Ovary (tissue), 9 donors: Measurements from ENCODE around the gene APCDD1. TPM values are rescaled to one million over a fixed set of nuclear protein-coding genes. Genes with fewer than 3 reads are reported as not detected.

Experiments
- DNase-seq, 5 donors: peaks; one replicate each; pipeline ENCODE4 v3.0.0-alpha.2; 2019 to 2020
- H3K27ac ChIP-seq, 2 donors: fragments of 200-600 bp; one replicate each; pipeline versions ENCODE4 v1.5.1 to v1.8.0; 2019 to 2022
- H3K27me3 ChIP-seq: fragments of 200-600 bp; one replicate; pipeline ENCODE4 v1.8.0; 2022
- H3K36me3 ChIP-seq: fragments of 200-600 bp; sonication (generic); one replicate; pipeline ENCODE4 v1.5.1; 2019
- H3K4me1 ChIP-seq: one replicate; pipeline ENCODE4 v1.8.1; 2013; ENCODE audit warnings: mild to moderate bottlenecking, moderate library complexity; ENCODE audit not compliant: insufficient read depth
- H3K4me3 ChIP-seq: fragments of 200-600 bp; sonication (generic); one replicate; pipeline ENCODE4 v1.5.1; 2017
- H3K9me3 ChIP-seq, 2 donors: fragments of 200-600 bp in 1 of 2; sonication (generic) in 1 of 2; one replicate each; pipeline versions ENCODE4 v1.5.1 to v1.8.1; 2013 to 2019; ENCODE audit warnings: mild to moderate bottlenecking in 1 of 2, moderate library complexity in 1 of 2
- CTCF ChIP-seq, 3 donors: fragments of 450-650 bp in 2 of 3; fragments of 200-600 bp in 1 of 3; IDR thresholded peaks; one replicate each; pipeline versions ENCODE4 v1.5.1 to v1.8.0; 2016 to 2022; ENCODE audit warnings: antibody characterized with exemption in 3 of 3, mild to moderate bottlenecking in 1 of 3
- EP300 ChIP-seq: sonication (generic); formaldehyde crosslinking; IDR thresholded peaks from one replicate; pipeline ENCODE4 v1.6.1; 2017; ENCODE audit warnings: antibody characterized with exemption
- POLR2A ChIP-seq: fragments of 450-650 bp; IDR thresholded peaks from one replicate; pipeline ENCODE4 v1.6.1; 2017; ENCODE audit warnings: antibody characterized with exemption, mild to moderate bottlenecking, moderate library complexity
- WGBS, 3 donors: extraction: QIAGEN DNeasy Blood & Tissue Kit in 1 of 3; methylation state at CpG; one replicate each; pipeline versions ENCODE4 v1.1.5 to v1.1.7; 2013 to 2017; 5-methylcytosine and 5-hydroxymethylcytosine counted together
- intact Hi-C, 4 donors: fragments of 100-400 bp; cut with DNase I; formaldehyde crosslinking; loops; one replicate each; pipeline versions ENCODE4 v1.11.0 to v1.15.1; 2022 to 2023
- polyA plus RNA-seq, 2 donors: library from polyadenylated mRNA; stranded (reverse); fragments of 200-250 nt in 1 of 2; fragments of 350-450 nt in 1 of 2; fragmentation: Illumina TruSeq in 1 of 2; extraction: RNeasy Lipid Tissue Mini Kit (QIAGEN cat#74804) in 1 of 2; gene quantifications; one replicate each; pipeline ENCODE4 v1.2.3, GENCODE V29; 2013 to 2014
- total RNA-seq, 7 donors: library from RNA; depleted of rRNA in 2 of 7; stranded (reverse); fragments of >200 nt in 2 of 7; fragmentation: NEBNext Ultra II Directional in 3 of 7; extraction: Animal tissue kit (Norgen Biotek cat#: 25700) in 3 of 7; gene quantifications; one replicate each; pipeline versions ENCODE4 v1.1.0 to v1.2.4, GENCODE V29; 2016 to 2023
- donor health status: DM: no; HTN: no; CAD: no; lungs with moderate emphysema.
- donor health status: DM: no; HTN: no; CAD: no.
- donor health status: Bipolar disorder and iron deficiency.
- donor health status: DM: yes; HTN: yes; CAD: no.
- donor health status: DM: no; HTN: no; CAD: no.
- donor health status: DM: yes; HTN: yes; CAD: no.

The APCDD1 gene
- total and polyA plus RNA-seq, 9 donors: 21.1 to 112 (median 60.6) TPM

DNA sequence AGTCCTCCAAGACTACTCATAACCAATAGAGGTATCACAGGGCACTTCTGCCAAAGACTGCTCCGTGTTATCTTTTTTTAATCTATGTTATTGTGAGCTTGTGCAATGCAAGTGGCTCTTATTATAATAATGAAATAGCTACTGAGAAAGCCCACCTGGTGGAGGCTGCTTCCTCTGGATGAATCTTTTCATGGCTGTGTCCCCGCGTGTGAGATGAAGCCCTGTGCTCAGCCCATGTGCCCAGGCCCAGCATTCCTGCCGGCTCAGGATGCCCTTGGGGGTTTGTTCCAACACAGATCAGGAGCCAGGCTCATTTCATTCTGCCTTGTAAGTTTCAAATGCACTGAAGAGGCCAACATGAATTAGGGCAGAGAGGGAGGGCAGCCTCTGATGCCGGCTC, 18.7 kb downstream of the APCDD1 start:
- 68 to 83% (median 79%) methylated on average over 5 of the region's 5 CpGs for WGBS, 3 donors
- no peaks in the 10 kb centered on the region for H3K9me3 ChIP-seq
- TF ChIP-seq POLR2A (no peak), CTCF (IDR thresholded peaks at IDR 0.05) (no peak), EP300 (no peak)
- no peak overlapping the region for H3K4me3 ChIP-seq
- DNase-seq: no peak
- no peak overlapping the region for H3K27ac ChIP-seq
- H3K27me3 ChIP-seq: no peaks in the 10 kb centered on the region
- intact Hi-C loops: no loop called here
- peaks cover 10% of the 10 kb centered on the region for H3K4me1 ChIP-seq
- no peaks in the 10 kb centered on the region for H3K36me3 ChIP-seq

DNA sequence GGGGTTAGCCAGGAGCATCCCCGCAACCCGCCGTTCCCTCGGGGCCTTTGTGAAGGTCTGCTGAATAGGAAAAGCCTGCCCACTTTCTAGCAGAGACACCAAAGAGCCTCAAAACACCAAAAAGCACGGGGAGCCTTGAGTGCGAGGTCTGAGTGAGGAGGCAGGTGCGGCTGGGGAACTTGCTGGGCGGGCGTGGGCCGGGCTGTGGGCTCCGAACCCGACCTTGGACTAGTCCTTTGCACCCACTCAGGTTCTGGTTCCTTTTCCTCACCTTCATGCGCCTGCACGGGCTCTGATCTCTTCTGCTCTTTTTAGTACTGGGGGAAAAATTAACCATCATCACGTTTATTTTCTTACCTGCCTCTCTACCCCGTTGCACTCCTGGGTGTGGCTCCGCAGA, 19.9 kb downstream of the APCDD1 start:
- Histone ChIP-seq H3K27me3 (no peaks in the 10 kb centered on the region), H3K4me3 (no peak overlapping the region), H3K36me3 (no peaks in the 10 kb centered on the region), H3K4me1 (peaks cover 10% of the 10 kb centered on the region), H3K9me3 (no peaks in the 10 kb centered on the region), H3K27ac (no peak overlapping the region)
- no peak for DNase-seq
- TF ChIP-seq CTCF (IDR thresholded peaks at IDR 0.05): no peak
- no peak for TF ChIP-seq EP300
- TF ChIP-seq POLR2A: no peak
- intact Hi-C loops: no loop called here
- WGBS, 3 donors: 95 to 97% (median 97%) methylated on average over 17 of the region's 17 CpGs

DNA sequence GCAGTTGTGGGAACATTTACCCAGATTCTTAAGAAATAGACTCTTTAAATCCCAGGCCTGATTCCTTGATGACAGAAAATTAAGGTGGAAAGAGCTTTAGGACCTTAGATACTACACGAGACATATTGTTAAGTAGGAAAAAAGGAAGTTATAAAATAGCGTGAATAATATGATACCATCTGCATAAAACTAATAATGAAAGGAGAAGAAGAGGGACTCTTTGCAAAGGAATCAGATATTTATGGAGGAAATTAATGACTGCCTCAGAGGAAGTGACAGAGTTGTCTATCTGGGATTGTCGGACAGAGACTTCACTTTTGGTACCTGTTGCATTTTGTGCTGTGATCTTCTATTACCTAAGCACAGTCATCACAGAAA, 20.8 kb downstream of the APCDD1 start:
- Histone ChIP-seq H3K4me3 (no peak overlapping the region), H3K9me3 (no peaks in the 10 kb centered on the region), H3K27me3 (no peaks in the 10 kb centered on the region), H3K27ac (no peak overlapping the region), H3K36me3 (no peaks in the 10 kb centered on the region), H3K4me1 (peaks cover 10% of the 10 kb centered on the region)
- intact Hi-C loops: no loop called here
- DNase-seq: no peak
- WGBS, 3 donors: 92 to 93% (median 92%) methylated on average over 3 of the region's 3 CpGs
- TF ChIP-seq POLR2A (no peak), EP300 (no peak), CTCF (IDR thresholded peaks at IDR 0.05) (no peak)

GRCh38 chr18:10475654-10476291, 21.3 kb downstream of the APCDD1 start:
- TF ChIP-seq EP300 (no peak), POLR2A (no peak), CTCF (IDR thresholded peaks at IDR 0.05) (no peak)
- H3K4me1 ChIP-seq: peaks cover 10% of the 10 kb centered on the region
- no peaks in the 10 kb centered on the region for H3K9me3 ChIP-seq
- H3K27ac ChIP-seq: peak overlapping the region; percentile 27 to 72
- no peaks in the 10 kb centered on the region for H3K27me3 ChIP-seq
- no peaks in the 10 kb centered on the region for H3K36me3 ChIP-seq
- DNase-seq: peak in 2 of 5 donors; percentile 37 to 42
- 56 to 75% (median 68%) methylated on average over 15 of the region's 15 CpGs for WGBS, 3 donors
- intact Hi-C loops: no loop called here
- no peak overlapping the region for H3K4me3 ChIP-seq
